GM12878 (cell line): ENCODE data around the gene RPL21. TPM values are rescaled to one million over a fixed set of nuclear protein-coding genes. Genes with fewer than 3 reads are reported as not detected.

Experiments used
- ATAC-seq: fragments of 200-7000 bp; cut with Tn5 transposase; 3 replicates; pipeline ENCODE4 v1.9.1; 2020; ENCODE audit warnings: mild to moderate bottlenecking, moderate library complexity
- BruUV-seq: library from RNA; stranded (reverse); fragments of 400-500 nt; replicated peaks from 2 replicates; lab custom pipeline; 2021; lab: Mats Ljungman, UMichigan
- CTCF ChIA-PET: fragments of 300-600 bp; sonication (Branson Sonifier 250); formaldehyde crosslinking; extraction: SDS; loops from one replicate; lab custom pipeline; 2021; ENCODE audit warnings: inconsistent platforms; lab: Yijun Ruan, JAX
- POLR2A ChIA-PET: fragments of 350-600 bp; formaldehyde crosslinking; extraction: SDS; loops from one replicate; lab custom pipeline; 2021; ENCODE audit warnings: inconsistent platforms; lab: Charles Lee
- RAD21 ChIA-PET: fragments of 300-600 bp; sonication (Branson Sonifier 250); formaldehyde crosslinking; loops from one replicate; lab custom pipeline; 2023; ENCODE audit warnings: antibody characterized with exemption; ENCODE audit not compliant: unreplicated experiment; lab: Charles Lee
- SMC1A ChIA-PET: fragments of 300-600 bp; sonication (Branson Sonifier 250); formaldehyde crosslinking; loops from one replicate; lab custom pipeline; 2023; ENCODE audit not compliant: unreplicated experiment, uncharacterized antibody; lab: Charles Lee
- DNase-seq: peaks from one replicate; pipeline ENCODE4 v3.0.0-alpha.2; 2011; ENCODE audit warnings: low read depth, low spot score
- FAIRE-seq: peaks from 3 replicates; lab custom pipeline; 2011; peaks lifted over from hg19 to GRCh38; lab: Jason Lieb, UNC
- H2AFZ ChIP-seq: 2 replicates; pipeline ENCODE4 v1.6.0; 2011; ENCODE audit warnings: low read depth, low read length, control low read depth; ENCODE audit not compliant: control insufficient read depth
- H3K27ac ChIP-seq: 2 replicates; pipeline ENCODE4 v1.5.1; 2011; ENCODE audit warnings: control low read depth; ENCODE audit not compliant: control insufficient read depth, insufficient read depth
- H3K27me3 ChIP-seq, 2 experiments: replicated peaks in 1 of 2; 2 replicates each; pipeline versions ENCODE4 v1.6.0 to v1.6.1; 2011; ENCODE audit warnings: low read length in 1 of 2; ENCODE audit not compliant: control insufficient read depth in 2 of 2, insufficient read depth in 2 of 2
- H3K36me3 ChIP-seq, 2 experiments: 2 replicates each; pipeline ENCODE4 v1.5.1; 2011; ENCODE audit warnings: low read length in 1 of 2; ENCODE audit not compliant: control insufficient read depth in 2 of 2, insufficient read depth in 2 of 2
- H3K4me1 ChIP-seq: 2 replicates; pipeline ENCODE4 v1.6.1; 2011; ENCODE audit warnings: mild to moderate bottlenecking, low read length, moderate library complexity, mixed read lengths; ENCODE audit not compliant: control insufficient read depth, insufficient read depth
- H3K4me2 ChIP-seq: 2 replicates; pipeline ENCODE4 v1.6.0; 2011; ENCODE audit warnings: control low read depth; ENCODE audit not compliant: control insufficient read depth, insufficient read depth
- H3K4me3 ChIP-seq: fragments of 200-600 bp; sonication (generic); 2 replicates; pipeline ENCODE4 v1.5.1; 2016
- H3K79me2 ChIP-seq: 2 replicates; pipeline ENCODE4 v1.6.0; 2011; ENCODE audit warnings: low read length; ENCODE audit not compliant: control insufficient read depth, insufficient read depth
- H3K9ac ChIP-seq: 2 replicates; pipeline ENCODE4 v1.8.0; 2011; ENCODE audit warnings: low read length, control low read depth, mixed read lengths; ENCODE audit not compliant: control insufficient read depth, insufficient read depth
- H3K9me3 ChIP-seq: replicated peaks from 3 replicates; pipeline ENCODE4 v1.5.1; 2011; ENCODE audit warnings: mild to moderate bottlenecking, low read length; ENCODE audit not compliant: control insufficient read depth, insufficient read depth
- H4K20me1 ChIP-seq: 2 replicates; pipeline ENCODE4 v1.6.0; 2011; ENCODE audit not compliant: control insufficient read depth, insufficient read depth
- NR2C2 ChIP-seq: IDR thresholded peaks from 2 replicates; pipeline ENCODE4 v1.6.1; 2011; ENCODE audit warnings: borderline replicate concordance, low read depth; ENCODE audit not compliant: control insufficient read depth, insufficient read length
- WGBS: methylation state at CpG from one replicate; pipeline ENCODE4 v1.1.6; 2016; ENCODE audit warnings: low lambda C conversion rate; ENCODE audit not compliant: insufficient replicate concordance, insufficient coverage; ENCODE audit errors: missing lambda C conversion rate; 5-methylcytosine and 5-hydroxymethylcytosine counted together
- in situ Hi-C: fragments of 300-500 bp; cut with MboI; formaldehyde crosslinking; loops from 9 replicates; pipeline ENCODE4 v1.14.3; 2018; ENCODE audit warnings: mixed read lengths
- intact Hi-C: fragments of 100-400 bp; cut with micrococcal nuclease; formaldehyde crosslinking; loops from one replicate; pipeline ENCODE4 v1.14.2; 2022; ENCODE audit not compliant: unreplicated experiment
- polyA plus RNA-seq, 11 experiments: library from polyadenylated mRNA; depleted of rRNA in 4 of 11; unstranded in 6 of 11; stranded (reverse) in 5 of 11; fragments of >200 nt; fragmentation: Nextera tagmentation in 4 of 11; fragmentation: Illumina TruSeq in 1 of 11; extraction: Ambion mirVana in 4 of 11; extraction: Trizol in 1 of 11; gene quantifications; 1 replicate in 1 of 11; 2 replicates in 10 of 11; pipeline versions ENCODE4 v1.2.1 to v1.2.3, GENCODE V29; 2011 to 2016; ENCODE audit warnings: inconsistent platforms in 2 of 11, missing spikeins in 2 of 11, low read depth in 1 of 11
- total RNA-seq, 4 experiments: library from RNA; depleted of rRNA in 3 of 4; stranded (reverse); fragments of >200 nt in 3 of 4; fragmentation: Illumina TruSeq in 1 of 4; extraction: Trizol in 1 of 4; gene quantifications; 2 replicates each; pipeline versions ENCODE4 v1.2.1 to v1.2.3, GENCODE V29; 2013 to 2021
- TF ChIP-seq, protein P1 (sequence below): fragments of 450-650 bp; formaldehyde crosslinking; IDR thresholded peaks from 2 replicates; pipeline ENCODE4 v1.4.0; 2020; ENCODE audit warnings: mild to moderate bottlenecking, moderate library complexity
- TF ChIP-seq, protein P2 (sequence below): IDR thresholded peaks from 2 replicates; pipeline ENCODE4 v1.6.1; 2012; ENCODE audit warnings: mild to moderate bottlenecking, low read depth, low read length

Gene RPL21
- total and polyA plus RNA-seq, 10 of the 15 experiments (the other 5 are each of a cell fraction or from before 2014, with no cell fraction given), result 817 to 9,760 (median 1,698) TPM

DNA sequence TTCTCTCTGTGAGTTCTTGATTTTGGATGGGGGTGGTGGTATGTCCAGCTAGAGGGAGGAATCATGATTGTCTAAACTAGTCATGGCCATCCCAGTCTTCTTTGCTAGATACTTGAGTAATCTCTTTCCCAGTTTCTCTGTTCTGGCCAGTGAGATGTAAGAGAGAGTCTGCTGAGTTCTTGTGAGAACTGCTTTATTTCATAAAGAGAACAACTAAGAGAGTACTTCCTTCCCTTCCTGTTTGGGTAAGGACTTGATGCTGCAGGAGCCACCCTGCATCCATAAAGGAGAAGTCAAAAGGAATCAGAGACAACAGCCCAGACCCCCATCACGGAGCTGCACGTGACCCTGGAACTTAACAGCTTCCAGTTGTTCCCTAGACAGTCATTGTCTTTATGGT is 16.2 kb downstream of the RPL21 start (continued):
- TF ChIP-seq, protein P1, sequence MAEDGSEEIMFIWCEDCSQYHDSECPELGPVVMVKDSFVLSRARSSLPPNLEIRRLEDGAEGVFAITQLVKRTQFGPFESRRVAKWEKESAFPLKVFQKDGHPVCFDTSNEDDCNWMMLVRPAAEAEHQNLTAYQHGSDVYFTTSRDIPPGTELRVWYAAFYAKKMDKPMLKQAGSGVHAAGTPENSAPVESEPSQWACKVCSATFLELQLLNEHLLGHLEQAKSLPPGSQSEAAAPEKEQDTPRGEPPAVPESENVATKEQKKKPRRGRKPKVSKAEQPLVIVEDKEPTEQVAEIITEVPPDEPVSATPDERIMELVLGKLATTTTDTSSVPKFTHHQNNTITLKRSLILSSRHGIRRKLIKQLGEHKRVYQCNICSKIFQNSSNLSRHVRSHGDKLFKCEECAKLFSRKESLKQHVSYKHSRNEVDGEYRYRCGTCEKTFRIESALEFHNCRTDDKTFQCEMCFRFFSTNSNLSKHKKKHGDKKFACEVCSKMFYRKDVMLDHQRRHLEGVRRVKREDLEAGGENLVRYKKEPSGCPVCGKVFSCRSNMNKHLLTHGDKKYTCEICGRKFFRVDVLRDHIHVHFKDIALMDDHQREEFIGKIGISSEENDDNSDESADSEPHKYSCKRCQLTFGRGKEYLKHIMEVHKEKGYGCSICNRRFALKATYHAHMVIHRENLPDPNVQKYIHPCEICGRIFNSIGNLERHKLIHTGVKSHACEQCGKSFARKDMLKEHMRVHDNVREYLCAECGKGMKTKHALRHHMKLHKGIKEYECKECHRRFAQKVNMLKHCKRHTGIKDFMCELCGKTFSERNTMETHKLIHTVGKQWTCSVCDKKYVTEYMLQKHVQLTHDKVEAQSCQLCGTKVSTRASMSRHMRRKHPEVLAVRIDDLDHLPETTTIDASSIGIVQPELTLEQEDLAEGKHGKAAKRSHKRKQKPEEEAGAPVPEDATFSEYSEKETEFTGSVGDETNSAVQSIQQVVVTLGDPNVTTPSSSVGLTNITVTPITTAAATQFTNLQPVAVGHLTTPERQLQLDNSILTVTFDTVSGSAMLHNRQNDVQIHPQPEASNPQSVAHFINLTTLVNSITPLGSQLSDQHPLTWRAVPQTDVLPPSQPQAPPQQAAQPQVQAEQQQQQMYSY (CRISPR knock-in tag), result no peak

DNA sequence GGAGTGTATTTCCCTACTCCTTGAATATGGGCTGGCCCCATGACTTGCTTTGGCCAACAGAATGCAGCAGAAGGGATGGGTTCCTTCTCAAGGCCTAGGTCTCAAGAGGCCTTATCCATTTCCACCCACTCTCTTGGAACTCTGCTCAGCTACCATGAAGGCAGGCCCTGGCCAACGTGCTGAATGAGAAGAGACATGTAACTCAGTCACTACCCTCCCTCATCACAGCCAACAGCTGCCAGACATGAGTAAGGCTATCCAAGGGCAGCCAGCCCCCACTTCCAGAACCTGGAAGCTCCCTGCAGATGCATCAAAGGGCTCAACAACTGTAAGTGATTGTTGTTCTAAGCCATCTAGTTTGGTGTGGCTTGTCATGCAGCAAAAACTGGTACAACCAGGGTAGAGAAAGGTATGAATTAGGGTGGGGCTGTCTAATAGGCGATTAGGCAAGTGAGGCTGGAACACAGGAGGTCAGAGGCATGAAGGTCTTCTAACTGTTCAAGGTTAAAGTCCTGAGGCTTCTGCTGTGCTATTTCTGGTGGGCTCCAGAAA is 17.8 kb downstream of the RPL21 start:
- in situ Hi-C loops (no loop called here), intact Hi-C loops (no loop called here)
- Histone ChIP-seq H3K27me3 (no peaks in the 10 kb centered on the region), H2AFZ (no peak overlapping the region), H3K27ac (no peak overlapping the region), H3K4me2 (no peak overlapping the region), H3K36me3 (no peaks in the 10 kb centered on the region; a peak in 2 of 4 replicates), H4K20me1 (no peaks in the 10 kb centered on the region), H3K4me3 (no peak overlapping the region), H3K79me2 (no peaks in the 10 kb centered on the region), H3K9ac (no peak overlapping the region), H3K9me3 (no peaks in the 10 kb centered on the region), H3K4me1 (no peaks in the 10 kb centered on the region)
- ChIA-PET POLR2A (no interaction called here), CTCF (interaction anchor here (0.6 kb wide), 1 partner anchor 82 kb away, joined by 4 read pairs; no protein-coding TSS in a partner anchor), RAD21 (no interaction called here), SMC1A (no interaction called here)
- DNase-seq, result no peak
- no TSS peak for BruUV-seq
- no peak for FAIRE-seq
- 50% methylated on average over 2 of the region's 2 CpGs for WGBS
- no peak for ATAC-seq
- no peak for TF ChIP-seq NR2C2
- TF ChIP-seq, protein P2, sequence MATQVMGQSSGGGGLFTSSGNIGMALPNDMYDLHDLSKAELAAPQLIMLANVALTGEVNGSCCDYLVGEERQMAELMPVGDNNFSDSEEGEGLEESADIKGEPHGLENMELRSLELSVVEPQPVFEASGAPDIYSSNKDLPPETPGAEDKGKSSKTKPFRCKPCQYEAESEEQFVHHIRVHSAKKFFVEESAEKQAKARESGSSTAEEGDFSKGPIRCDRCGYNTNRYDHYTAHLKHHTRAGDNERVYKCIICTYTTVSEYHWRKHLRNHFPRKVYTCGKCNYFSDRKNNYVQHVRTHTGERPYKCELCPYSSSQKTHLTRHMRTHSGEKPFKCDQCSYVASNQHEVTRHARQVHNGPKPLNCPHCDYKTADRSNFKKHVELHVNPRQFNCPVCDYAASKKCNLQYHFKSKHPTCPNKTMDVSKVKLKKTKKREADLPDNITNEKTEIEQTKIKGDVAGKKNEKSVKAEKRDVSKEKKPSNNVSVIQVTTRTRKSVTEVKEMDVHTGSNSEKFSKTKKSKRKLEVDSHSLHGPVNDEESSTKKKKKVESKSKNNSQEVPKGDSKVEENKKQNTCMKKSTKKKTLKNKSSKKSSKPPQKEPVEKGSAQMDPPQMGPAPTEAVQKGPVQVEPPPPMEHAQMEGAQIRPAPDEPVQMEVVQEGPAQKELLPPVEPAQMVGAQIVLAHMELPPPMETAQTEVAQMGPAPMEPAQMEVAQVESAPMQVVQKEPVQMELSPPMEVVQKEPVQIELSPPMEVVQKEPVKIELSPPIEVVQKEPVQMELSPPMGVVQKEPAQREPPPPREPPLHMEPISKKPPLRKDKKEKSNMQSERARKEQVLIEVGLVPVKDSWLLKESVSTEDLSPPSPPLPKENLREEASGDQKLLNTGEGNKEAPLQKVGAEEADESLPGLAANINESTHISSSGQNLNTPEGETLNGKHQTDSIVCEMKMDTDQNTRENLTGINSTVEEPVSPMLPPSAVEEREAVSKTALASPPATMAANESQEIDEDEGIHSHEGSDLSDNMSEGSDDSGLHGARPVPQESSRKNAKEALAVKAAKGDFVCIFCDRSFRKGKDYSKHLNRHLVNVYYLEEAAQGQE, result peak; percentile 57; the same call in 1 of the 2 replicates
